ENCODE results near the gene ZNF780B. TPM values are rescaled to one million over a fixed set of nuclear protein-coding genes. Genes with fewer than 3 reads are reported as not detected.

ZNF780B gene
- total RNA-seq (10 to 100 TPM; 16.8 to 21.3 TPM), polyA plus RNA-seq (12.0 TPM)

- Mint-ChIP-seq H3K27ac (peak within 1 kb of the TSS; percentile 72 to 100 (median 98)), H3K27me3 (peaks cover 7 to 12% of the 10 kb centered on the region in 2 donors), H3K36me3 (peaks cover 5 to 15% (median 14%) of the 10 kb centered on the region in 3 donors), H3K4me1 (peaks cover 48 to 62% (median 59%) of the 10 kb centered on the region in 3 donors), H3K9me3 (peaks cover 17 to 19% (median 17%) of the 10 kb centered on the region in 5 donors), H3K4me3 (peak within 1 kb of the TSS; percentile 94 to 100 (median 100))
- peaks cover 16% of the 10 kb centered on the region for H3K4me1 ChIP-seq (ENCODE audit: insufficient read depth, low read length)
- ChIA-PET CTCF (interaction anchor here (0.7 to 1.4 kb wide), 2 partner anchors 85 to 130 kb away, joined by 3 to 6 read pairs; partner anchors contain the start of gene PSMC4), POLR2A (interaction anchor here (0.7 to 1.3 kb wide), 2 partner anchors 35 to 85 kb away, joined by 3 to 5 read pairs; partner anchors contain the start of genes PSMC4 and ZNF780A)
- peak within 1 kb of the TSS; percentile 84 for H3K4me3 ChIP-seq (ENCODE audit: low read length)
- peak; percentile 50 to 79 (median 65) for DNase-seq
- H3K27ac ChIP-seq (ENCODE audit: low read depth, low read length), result peak within 1 kb of the TSS; percentile 72
- H3K9me3 ChIP-seq (ENCODE audit: low read length), result peaks cover 5% of the 10 kb centered on the region
- H3K36me3 ChIP-seq (ENCODE audit: insufficient read depth, low read length), result no peaks in the 10 kb centered on the region
- H3K27me3 ChIP-seq (ENCODE audit: insufficient read depth, low read length, poor library complexity, severe bottlenecking), result no peaks in the 10 kb centered on the region
Measured at GRCh38 chr19:40055832-40056504, at the start of gene ZNF780B. ZNF780B (minus strand) TSS chr19:40056231; CDS start chr19:40050332, 5,899 bp downstream.

- H3K36me3 Mint-ChIP-seq, result no peaks in the 10 kb centered on the region
- no peak overlapping the region for H3K4me3 Mint-ChIP-seq
- DNase-seq, result no peak
- Histone ChIP-seq H3K9me3 (ENCODE audit: low read length) (no peaks in the 10 kb centered on the region), H3K4me3 (ENCODE audit: low read length) (no peak overlapping the region), H3K4me1 (ENCODE audit: insufficient read depth, low read length) (no peaks in the 10 kb centered on the region), H3K27ac (ENCODE audit: low read depth, low read length) (no peak overlapping the region), H3K36me3 (ENCODE audit: insufficient read depth, low read length) (no peaks in the 10 kb centered on the region), H3K27me3 (ENCODE audit: insufficient read depth, low read length, poor library complexity, severe bottlenecking) (no peaks in the 10 kb centered on the region)
- H3K4me1 Mint-ChIP-seq, result no peaks in the 10 kb centered on the region
- ChIA-PET POLR2A (no interaction called here), CTCF (no interaction called here)
- no peaks in the 10 kb centered on the region for H3K9me3 Mint-ChIP-seq
- no peaks in the 10 kb centered on the region for H3K27me3 Mint-ChIP-seq
- H3K27ac Mint-ChIP-seq, result no peak overlapping the region
Measured at GRCh38 chr19:40104754-40105153, 48.7 kb upstream of the ZNF780B start.

GRCh38 chr19:40103600-40103999 lies 47.6 kb upstream of the ZNF780B start:
- DNase-seq, result no peak
- Mint-ChIP-seq H3K9me3 (no peaks in the 10 kb centered on the region), H3K27me3 (peaks cover 0 to 5% of the 10 kb centered on the region in 2 donors), H3K4me3 (no peak overlapping the region), H3K27ac (peak overlapping the region in 1 of 8 donors; percentile 54), H3K4me1 (no peaks in the 10 kb centered on the region), H3K36me3 (no peaks in the 10 kb centered on the region)
- ChIA-PET CTCF (no interaction called here), POLR2A (no interaction called here)
- Histone ChIP-seq H3K27me3 (ENCODE audit: insufficient read depth, low read length, poor library complexity, severe bottlenecking) (no peaks in the 10 kb centered on the region), H3K9me3 (ENCODE audit: low read length) (no peaks in the 10 kb centered on the region), H3K27ac (ENCODE audit: low read depth, low read length) (no peak overlapping the region), H3K4me1 (ENCODE audit: insufficient read depth, low read length) (no peaks in the 10 kb centered on the region), H3K4me3 (ENCODE audit: low read length) (no peak overlapping the region), H3K36me3 (ENCODE audit: insufficient read depth, low read length) (no peaks in the 10 kb centered on the region)

- H3K4me1 Mint-ChIP-seq, result no peaks in the 10 kb centered on the region
- Histone ChIP-seq H3K9me3 (ENCODE audit: low read length) (no peaks in the 10 kb centered on the region), H3K4me3 (ENCODE audit: low read length) (no peak overlapping the region), H3K27me3 (ENCODE audit: insufficient read depth, low read length, poor library complexity, severe bottlenecking) (no peaks in the 10 kb centered on the region), H3K4me1 (ENCODE audit: insufficient read depth, low read length) (no peaks in the 10 kb centered on the region), H3K27ac (ENCODE audit: low read depth, low read length) (no peak overlapping the region), H3K36me3 (ENCODE audit: insufficient read depth, low read length) (no peaks in the 10 kb centered on the region)
- CTCF ChIA-PET, result no interaction called here
- no peaks in the 10 kb centered on the region for H3K9me3 Mint-ChIP-seq
- no peak overlapping the region for H3K4me3 Mint-ChIP-seq
- H3K36me3 Mint-ChIP-seq, result no peaks in the 10 kb centered on the region
- H3K27ac Mint-ChIP-seq, result no peak overlapping the region
- H3K27me3 Mint-ChIP-seq, result peaks cover 3 to 13% of the 10 kb centered on the region in 2 donors
- POLR2A ChIA-PET, result no interaction called here
- no peak for DNase-seq
Measured at GRCh38 chr19:40101813-40102212, 45.8 kb upstream of the ZNF780B start.

- Mint-ChIP-seq H3K27ac (no peak overlapping the region), H3K9me3 (peaks cover 0 to 8% (median 6%) of the 10 kb centered on the region in 5 donors), H3K36me3 (peaks cover 5 to 13% (median 7%) of the 10 kb centered on the region in 3 donors), H3K27me3 (peaks cover 11 to 26% of the 10 kb centered on the region in 2 donors), H3K4me3 (peak overlapping the region in 1 of 7 donors; percentile 4), H3K4me1 (peaks cover 30 to 33% (median 31%) of the 10 kb centered on the region in 3 donors)
- Histone ChIP-seq H3K4me3 (ENCODE audit: low read length) (no peak overlapping the region), H3K9me3 (ENCODE audit: low read length) (peaks cover 4% of the 10 kb centered on the region), H3K27ac (ENCODE audit: low read depth, low read length) (no peak overlapping the region), H3K36me3 (ENCODE audit: insufficient read depth, low read length) (no peaks in the 10 kb centered on the region), H3K27me3 (ENCODE audit: insufficient read depth, low read length, poor library complexity, severe bottlenecking) (peaks cover 10% of the 10 kb centered on the region), H3K4me1 (ENCODE audit: insufficient read depth, low read length) (peaks cover 25% of the 10 kb centered on the region)
- DNase-seq, result no peak
- ChIA-PET POLR2A (no interaction called here), CTCF (no interaction called here)
Measured at GRCh38 chr19:40093416-40093815, 37.4 kb upstream of the ZNF780B start.

- DNase-seq, result no peak
- peaks cover 0 to 8% (median 6%) of the 10 kb centered on the region in 5 donors for H3K9me3 Mint-ChIP-seq
- H3K27ac ChIP-seq (ENCODE audit: low read depth, low read length), result peak overlapping the region; percentile 95
- peak overlapping the region; percentile 95 to 100 (median 100) for H3K4me3 Mint-ChIP-seq
- POLR2A ChIA-PET, result interaction anchor here (0.6 to 1.8 kb wide), 5 partner anchors 34 to 616 kb away, joined by 3 to 9 read pairs (median 4); partner anchors contain the start of genes PSMC4 and ZNF780B
- H3K27me3 Mint-ChIP-seq, result peaks cover 8 to 18% of the 10 kb centered on the region in 2 donors
- peak overlapping the region; percentile 71 for H3K4me3 ChIP-seq (ENCODE audit: low read length)
- H3K4me1 Mint-ChIP-seq, result peaks cover 42 to 50% (median 47%) of the 10 kb centered on the region in 3 donors
- H3K36me3 Mint-ChIP-seq, result peaks cover 7 to 15% (median 10%) of the 10 kb centered on the region in 3 donors
- H3K27me3 ChIP-seq (ENCODE audit: insufficient read depth, low read length, poor library complexity, severe bottlenecking), result peaks cover 10% of the 10 kb centered on the region
- peak overlapping the region; percentile 98 to 100 (median 100) for H3K27ac Mint-ChIP-seq
- peaks cover 4% of the 10 kb centered on the region for H3K9me3 ChIP-seq (ENCODE audit: low read length)
- CTCF ChIA-PET, result interaction anchor here (1.9 kb wide), 1 partner anchor 121 kb away, joined by 8 read pairs; the partner anchor contains the start of gene PSMC4
- H3K4me1 ChIP-seq (ENCODE audit: insufficient read depth, low read length), result peaks cover 25% of the 10 kb centered on the region
- no peaks in the 10 kb centered on the region for H3K36me3 ChIP-seq (ENCODE audit: insufficient read depth, low read length)
Measured at GRCh38 chr19:40091205-40092129, 35.4 kb upstream of the ZNF780B start.

GRCh38 chr19:40090241-40091204 lies 34.5 kb upstream of the ZNF780B start, which contains the start of gene ZNF780A:
ZNF780A (minus strand) TSS chr19:40090943; CDS start chr19:40084753, 6,190 bp downstream.
- Histone ChIP-seq H3K4me3 (ENCODE audit: low read length) (peak within 1 kb of the TSS; percentile 71), H3K9me3 (ENCODE audit: low read length) (peaks cover 3% of the 10 kb centered on the region), H3K27ac (ENCODE audit: low read depth, low read length) (peak within 1 kb of the TSS; percentile 95), H3K4me1 (ENCODE audit: insufficient read depth, low read length) (peaks cover 25% of the 10 kb centered on the region), H3K36me3 (ENCODE audit: insufficient read depth, low read length) (no peaks in the 10 kb centered on the region), H3K27me3 (ENCODE audit: insufficient read depth, low read length, poor library complexity, severe bottlenecking) (peaks cover 10% of the 10 kb centered on the region)
- peak; percentile 61 to 85 (median 74) for DNase-seq
- Mint-ChIP-seq H3K4me1 (peaks cover 42 to 50% (median 47%) of the 10 kb centered on the region in 3 donors), H3K36me3 (peaks cover 3 to 17% (median 10%) of the 10 kb centered on the region in 3 donors), H3K9me3 (peaks cover 0 to 2% (median 2%) of the 10 kb centered on the region in 5 donors), H3K27me3 (peaks cover 5 to 13% of the 10 kb centered on the region in 2 donors), H3K4me3 (peak within 1 kb of the TSS; percentile 95 to 100 (median 100)), H3K27ac (peak within 1 kb of the TSS; percentile 98 to 100 (median 100))
- ChIA-PET POLR2A (interaction anchor here (0.6 to 1.8 kb wide), 7 partner anchors 33 to 615 kb away, joined by 3 to 9 read pairs (median 4); partner anchors contain the start of genes FBL, PSMC4, ZNF546 and ZNF780B), CTCF (interaction anchor here (1.9 kb wide), 1 partner anchor 120 kb away, joined by 8 read pairs; the partner anchor contains the start of gene PSMC4)

Data from CD8-positive, alpha-beta memory T cell (primary cell).